OCI-LY7 (cell line): ENCODE data around the gene SCCPDH.
"Not testable (repeated sequence)": the region's sequence is repeated elsewhere in the genome, so short reads cannot be mapped to it uniquely, and the experiment has no call there.

Source experiments
- CTCF ChIP-seq: fragments of 200-600 bp; sonication (generic); conservative IDR thresholded peaks from 2 replicates; pipeline ENCODE4 v1.5.1; 2014; ENCODE audit warnings: mild to moderate bottlenecking, antibody characterized with exemption, low read length, moderate library complexity, mixed read lengths
- EZH2phosphoT487 ChIP-seq: fragments of 200-600 bp; sonication (generic); IDR thresholded peaks from 2 replicates; pipeline ENCODE4 v1.6.1; 2018; ENCODE audit warnings: low read depth, borderline replicate concordance, mild to moderate bottlenecking, mixed run types, antibody characterized with exemption, low read length, moderate library complexity, mixed read lengths

DNA sequence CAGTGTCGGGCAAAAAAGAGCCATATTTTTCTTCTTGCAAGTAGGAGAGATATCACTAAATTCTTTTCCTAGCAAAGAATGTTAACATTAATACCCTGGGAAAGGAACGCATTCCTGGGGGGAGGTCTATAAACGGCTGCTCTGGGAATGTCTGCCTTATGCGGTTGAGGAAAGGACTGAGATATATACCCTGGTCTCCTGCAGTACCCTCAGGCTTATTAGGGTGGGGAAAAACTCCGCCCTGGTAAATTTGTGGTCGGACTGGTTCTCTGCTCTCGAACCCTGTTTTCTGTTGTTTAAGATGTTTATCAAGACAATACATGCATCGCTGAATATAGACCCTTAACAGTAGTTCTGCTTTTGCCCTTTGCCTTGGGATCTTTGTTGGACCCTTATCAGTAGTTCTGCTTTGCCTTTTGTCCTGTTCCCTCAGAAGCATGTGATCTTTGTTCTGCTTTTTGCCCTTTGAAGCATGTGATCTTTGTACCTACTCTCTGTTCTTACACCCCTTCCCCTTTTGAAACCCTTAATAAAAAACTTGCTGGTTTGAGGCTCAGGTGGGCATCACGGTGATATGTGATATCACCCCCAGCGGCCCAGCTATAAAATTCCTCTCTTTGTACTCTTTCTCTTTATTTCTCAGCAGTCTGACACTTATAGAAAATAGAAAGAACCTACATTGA is 29.9 kb upstream of the SCCPDH start:
- TF ChIP-seq CTCF, EZH2phosphoT487: not testable (repeated sequence)
